ENCODE measurements around the gene PTPN12.

DNA sequence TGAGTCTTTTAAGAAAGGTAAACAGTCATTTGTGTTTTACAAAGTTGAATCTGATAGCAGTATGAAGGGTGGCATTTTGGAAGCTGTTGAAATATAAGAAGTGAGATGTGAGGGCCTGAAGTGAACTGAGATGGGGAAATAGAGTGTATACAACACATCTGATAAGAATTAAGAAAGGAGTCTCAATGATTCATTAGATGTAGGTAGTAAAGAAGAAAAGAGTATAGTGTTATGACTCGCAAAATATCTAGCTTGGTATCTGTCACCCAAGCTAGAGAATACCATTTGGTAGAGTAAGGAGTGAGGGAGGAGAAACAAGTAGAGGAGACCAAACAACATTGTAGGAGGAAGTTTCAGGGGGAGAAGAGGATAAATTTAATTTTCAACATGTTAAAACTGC, 5.3 kb downstream of the PTPN12 start:
- TF ChIP-seq, protein P1, sequence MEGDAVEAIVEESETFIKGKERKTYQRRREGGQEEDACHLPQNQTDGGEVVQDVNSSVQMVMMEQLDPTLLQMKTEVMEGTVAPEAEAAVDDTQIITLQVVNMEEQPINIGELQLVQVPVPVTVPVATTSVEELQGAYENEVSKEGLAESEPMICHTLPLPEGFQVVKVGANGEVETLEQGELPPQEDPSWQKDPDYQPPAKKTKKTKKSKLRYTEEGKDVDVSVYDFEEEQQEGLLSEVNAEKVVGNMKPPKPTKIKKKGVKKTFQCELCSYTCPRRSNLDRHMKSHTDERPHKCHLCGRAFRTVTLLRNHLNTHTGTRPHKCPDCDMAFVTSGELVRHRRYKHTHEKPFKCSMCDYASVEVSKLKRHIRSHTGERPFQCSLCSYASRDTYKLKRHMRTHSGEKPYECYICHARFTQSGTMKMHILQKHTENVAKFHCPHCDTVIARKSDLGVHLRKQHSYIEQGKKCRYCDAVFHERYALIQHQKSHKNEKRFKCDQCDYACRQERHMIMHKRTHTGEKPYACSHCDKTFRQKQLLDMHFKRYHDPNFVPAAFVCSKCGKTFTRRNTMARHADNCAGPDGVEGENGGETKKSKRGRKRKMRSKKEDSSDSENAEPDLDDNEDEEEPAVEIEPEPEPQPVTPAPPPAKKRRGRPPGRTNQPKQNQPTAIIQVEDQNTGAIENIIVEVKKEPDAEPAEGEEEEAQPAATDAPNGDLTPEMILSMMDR (IDR thresholded peaks at IDR 0.05; ENCODE audit: low read depth, low read length) = no peak
- TF ChIP-seq POLR2A (IDR thresholded peaks at IDR 0.05; ENCODE audit: extremely low read depth, insufficient read length) (no peak), MYC (IDR thresholded peaks at IDR 0.05; ENCODE audit: low read depth, low read length) (no peak)
- TF ChIP-seq, protein P2, sequence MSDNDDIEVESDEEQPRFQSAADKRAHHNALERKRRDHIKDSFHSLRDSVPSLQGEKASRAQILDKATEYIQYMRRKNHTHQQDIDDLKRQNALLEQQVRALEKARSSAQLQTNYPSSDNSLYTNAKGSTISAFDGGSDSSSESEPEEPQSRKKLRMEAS (IDR thresholded peaks at IDR 0.05; ENCODE audit: low read depth, low read length) = no peak

Measured in NB4 (cell line).